Ectodermal cell (in vitro differentiated cells): ENCODE measurements around the gene ARPC1B. TPM values are rescaled to one million over a fixed set of nuclear protein-coding genes. Genes with fewer than 3 reads are reported as not detected.
"Not testable (repeated sequence)": the region's sequence is repeated elsewhere in the genome, so short reads cannot be mapped to it uniquely, and the experiment has no call there.

Experiments used
- H3K27ac ChIP-seq: 2 replicates; pipeline ENCODE4 v1.7.0; 2013; ENCODE audit warnings: mild to moderate bottlenecking, low read depth, low read length; ENCODE audit not compliant: insufficient read depth, poor library complexity, severe bottlenecking
- H3K27me3 ChIP-seq: 2 replicates; pipeline ENCODE4 v1.7.0; 2013; ENCODE audit warnings: mild to moderate bottlenecking, low read length; ENCODE audit not compliant: insufficient read depth, control insufficient read depth, poor library complexity, severe bottlenecking
- H3K36me3 ChIP-seq: one replicate; pipeline ENCODE4 v1.7.0; 2013; ENCODE audit warnings: low read length; ENCODE audit not compliant: control insufficient read depth, insufficient read depth
- H3K4me1 ChIP-seq: one replicate; pipeline ENCODE4 v1.7.0; 2013; ENCODE audit warnings: low read length; ENCODE audit not compliant: control insufficient read depth, insufficient read depth
- H3K4me3 ChIP-seq: 2 replicates; pipeline ENCODE4 v1.7.0; 2013; ENCODE audit warnings: low read depth, low read length, control low read depth; ENCODE audit not compliant: insufficient read depth
- H3K9me3 ChIP-seq: 2 replicates; pipeline ENCODE4 v1.7.0; 2013; ENCODE audit warnings: mild to moderate bottlenecking, low read length, moderate library complexity; ENCODE audit not compliant: control insufficient read depth
- WGBS, 2 experiments: methylation state at CpG; one replicate each; pipeline ENCODE4 v1.1.7; 2013; ENCODE audit warnings: missing lambda C conversion rate in 2 of 2; 5-methylcytosine and 5-hydroxymethylcytosine counted together
- polyA plus RNA-seq, 4 experiments: library from polyadenylated mRNA; stranded (reverse); fragments of 50-300 nt; gene quantifications; one replicate each; pipeline ENCODE4 v1.2.3, GENCODE V29; 2013

Gene ARPC1B
- 67.8 TPM for polyA plus RNA-seq (2013, experiment 1 of 4)
- polyA plus RNA-seq (2013, experiment 2 of 4), result 63.1 TPM
- polyA plus RNA-seq (2013, experiment 3 of 4), result 44.8 TPM
- polyA plus RNA-seq (2013, experiment 4 of 4), result 43.7 TPM

DNA sequence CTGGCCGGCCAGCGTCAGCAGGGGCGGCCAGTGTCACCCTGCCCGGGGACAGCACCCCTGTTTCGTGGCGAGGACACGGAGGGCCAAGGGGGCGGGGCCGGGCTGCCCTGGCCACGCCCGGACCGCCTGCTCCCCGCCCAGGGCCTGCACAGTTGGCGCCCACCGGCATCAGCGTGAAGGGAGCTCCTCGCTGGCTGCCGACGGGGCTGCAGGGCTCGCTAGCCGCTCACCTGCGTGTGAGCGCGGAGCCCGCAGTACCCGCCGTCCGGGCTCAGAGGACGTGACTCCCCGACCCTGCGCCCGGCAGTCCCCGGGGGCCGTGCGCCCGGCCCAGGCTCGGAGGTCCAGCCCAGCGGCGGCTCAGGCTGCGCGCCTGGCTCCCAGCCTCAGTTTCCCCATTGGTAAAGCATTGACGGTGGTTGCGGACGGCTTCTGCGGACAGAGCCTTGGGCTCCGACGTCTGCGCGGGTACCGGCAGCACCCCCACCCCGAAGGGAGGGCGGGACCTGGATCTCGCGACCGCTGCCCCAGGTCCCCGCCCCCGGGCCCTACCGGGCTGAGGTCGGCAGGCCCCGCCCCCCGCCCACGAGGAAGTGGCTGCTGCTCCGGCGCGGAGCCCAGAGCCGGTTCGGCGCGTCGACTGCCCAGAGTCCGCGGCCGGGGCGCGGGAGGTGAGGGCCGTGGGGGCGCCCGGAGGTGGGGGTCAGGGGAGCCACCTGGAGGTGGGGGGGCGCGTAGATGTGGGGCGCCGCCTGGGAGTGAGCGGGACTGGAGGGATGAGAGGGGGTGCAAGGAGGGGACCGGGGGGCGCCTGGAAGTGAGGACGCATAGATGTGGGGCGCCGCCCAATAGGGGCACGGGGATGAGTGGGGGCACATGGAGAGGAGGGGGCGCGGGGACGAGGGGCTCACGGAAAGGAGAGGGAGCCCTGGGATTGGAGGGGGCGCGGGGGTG lies at the start of gene ARPC1B:
ARPC1B (plus strand) TSS at position 620 of the 954 bp plus-strand sequence. CDS start 10,985 bp downstream, outside the sequence.
- peak within 1 kb of the TSS; percentile 71 for H3K4me3 ChIP-seq
- H3K4me1 ChIP-seq, result no peaks in the 10 kb centered on the region
- no peaks in the 10 kb centered on the region for H3K9me3 ChIP-seq
- H3K27ac ChIP-seq, result no peak within 1 kb of the TSS
- H3K27me3 ChIP-seq, result no peaks in the 10 kb centered on the region
- WGBS, 2 experiments, result 1% methylated on average over 95 of the region's 95 CpGs
- no peaks in the 10 kb centered on the region for H3K36me3 ChIP-seq

DNA sequence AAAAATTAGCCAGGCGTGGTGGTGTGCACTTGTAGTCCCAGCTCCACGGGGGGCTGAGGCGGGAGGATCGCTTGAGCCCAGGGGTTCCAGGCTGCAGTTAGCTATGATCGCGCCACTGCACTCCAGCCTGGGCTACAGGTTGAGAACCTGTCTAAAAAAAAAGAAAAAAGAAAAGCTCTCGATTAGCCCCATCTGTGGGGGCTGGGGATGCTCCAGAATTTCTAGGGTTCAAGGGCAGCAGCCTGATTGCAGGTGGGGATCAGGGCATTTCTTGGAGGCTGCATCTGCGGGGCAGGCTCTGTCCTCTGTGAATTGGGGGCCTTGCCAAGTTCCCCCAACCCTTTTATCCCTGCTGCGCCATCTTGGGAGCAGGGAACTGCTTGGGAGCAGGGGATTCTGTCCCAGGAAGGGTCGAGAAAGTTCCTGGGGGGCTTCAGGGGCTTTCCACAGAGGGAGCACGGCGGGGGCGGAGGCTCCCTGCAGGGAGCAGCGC lies 49.5 kb upstream of the ARPC1B start:
- Histone ChIP-seq H3K36me3 (no peaks in the 10 kb centered on the region), H3K9me3 (no peaks in the 10 kb centered on the region), H3K4me3 (peak overlapping the region; percentile 93), H3K4me1 (no peaks in the 10 kb centered on the region), H3K27ac (no peak overlapping the region), H3K27me3 (no peaks in the 10 kb centered on the region)
- 36 to 38% methylated on average over 14 of the region's 14 CpGs for WGBS, 2 experiments

DNA sequence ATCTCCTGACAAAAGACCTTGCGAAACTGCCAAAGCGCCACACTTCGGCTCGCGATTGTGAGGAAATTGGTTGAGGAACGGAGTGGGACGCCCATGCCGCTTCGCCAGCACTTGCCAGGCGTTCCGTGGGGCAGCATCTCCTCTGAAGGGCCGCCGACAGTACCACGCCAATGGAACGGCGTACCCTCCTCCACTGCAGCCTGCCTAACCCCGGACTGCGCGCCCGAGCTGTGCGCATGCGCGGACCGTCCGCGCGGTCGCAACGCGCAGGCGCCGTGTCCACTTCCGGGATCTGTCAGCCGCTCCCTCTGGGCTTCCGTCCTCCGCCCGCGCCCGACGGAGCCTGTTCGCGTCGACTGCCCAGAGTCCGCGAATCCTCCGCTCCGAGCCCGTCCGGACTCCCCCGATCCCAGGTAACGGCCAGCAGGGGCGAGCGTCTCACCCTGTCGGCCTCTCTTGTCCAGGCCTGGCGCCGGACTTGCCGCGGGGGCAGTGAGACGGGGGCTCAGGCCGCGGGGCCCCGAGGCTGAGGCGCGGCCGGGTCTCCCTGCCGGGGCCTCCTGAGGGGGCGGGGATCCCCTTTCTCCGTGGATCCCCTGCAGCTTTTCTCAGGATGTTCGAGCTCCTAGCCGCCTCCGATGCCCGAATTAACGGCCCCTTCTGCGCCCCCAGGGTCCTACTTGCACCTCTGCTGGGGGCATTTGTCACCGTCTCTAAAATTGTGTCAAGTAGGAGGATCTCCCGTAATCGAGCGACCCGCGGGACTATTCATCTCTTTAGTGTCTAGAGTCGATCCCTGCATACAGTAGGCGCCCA lies 48.7 kb upstream of the ARPC1B start, which contains the start of gene ARPC1A:
ARPC1A (plus strand) TSS at position 307 of the 816 bp plus-strand sequence. CDS start 7,456 bp downstream, outside the sequence.
- WGBS, 2 experiments, result 0% methylated on average over 82 of the region's 82 CpGs

DNA sequence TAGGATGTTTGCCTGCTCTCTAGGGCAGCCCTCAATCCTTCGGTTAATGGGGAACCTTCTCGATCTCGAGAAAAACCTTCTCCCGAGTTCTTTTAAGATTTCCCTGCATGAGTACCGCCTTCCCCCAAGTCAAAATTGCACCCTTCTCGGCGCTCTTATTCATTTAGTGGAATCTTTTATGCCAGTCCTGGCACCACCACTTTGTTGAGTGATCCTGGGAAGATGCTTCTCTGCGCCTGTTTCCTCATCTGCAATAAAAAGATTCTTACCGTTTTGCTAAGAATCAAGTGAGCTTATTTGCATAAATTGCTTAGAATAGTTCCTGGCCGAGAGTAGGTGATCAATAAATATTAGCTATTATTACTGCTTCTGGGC lies 48.1 kb upstream of the ARPC1B start:
- H3K4me3 ChIP-seq, result peak overlapping the region; percentile 93
- no peaks in the 10 kb centered on the region for H3K27me3 ChIP-seq
- H3K9me3 ChIP-seq, result no peaks in the 10 kb centered on the region
- 15% methylated on average over 10 of the region's 10 CpGs for WGBS, 2 experiments
- no peaks in the 10 kb centered on the region for H3K4me1 ChIP-seq
- peak overlapping the region; percentile 30 for H3K27ac ChIP-seq
- H3K36me3 ChIP-seq, result no peaks in the 10 kb centered on the region

More for the DNA sequence above, 48.7 kb upstream of the ARPC1B start, which contains the start of gene ARPC1A:
- H3K9me3 ChIP-seq, result no peaks in the 10 kb centered on the region
- H3K27ac ChIP-seq, result peak within 1 kb of the TSS; percentile 30
- no peaks in the 10 kb centered on the region for H3K27me3 ChIP-seq
- no peaks in the 10 kb centered on the region for H3K36me3 ChIP-seq
- no peaks in the 10 kb centered on the region for H3K4me1 ChIP-seq
- peak within 1 kb of the TSS; percentile 93 for H3K4me3 ChIP-seq

DNA sequence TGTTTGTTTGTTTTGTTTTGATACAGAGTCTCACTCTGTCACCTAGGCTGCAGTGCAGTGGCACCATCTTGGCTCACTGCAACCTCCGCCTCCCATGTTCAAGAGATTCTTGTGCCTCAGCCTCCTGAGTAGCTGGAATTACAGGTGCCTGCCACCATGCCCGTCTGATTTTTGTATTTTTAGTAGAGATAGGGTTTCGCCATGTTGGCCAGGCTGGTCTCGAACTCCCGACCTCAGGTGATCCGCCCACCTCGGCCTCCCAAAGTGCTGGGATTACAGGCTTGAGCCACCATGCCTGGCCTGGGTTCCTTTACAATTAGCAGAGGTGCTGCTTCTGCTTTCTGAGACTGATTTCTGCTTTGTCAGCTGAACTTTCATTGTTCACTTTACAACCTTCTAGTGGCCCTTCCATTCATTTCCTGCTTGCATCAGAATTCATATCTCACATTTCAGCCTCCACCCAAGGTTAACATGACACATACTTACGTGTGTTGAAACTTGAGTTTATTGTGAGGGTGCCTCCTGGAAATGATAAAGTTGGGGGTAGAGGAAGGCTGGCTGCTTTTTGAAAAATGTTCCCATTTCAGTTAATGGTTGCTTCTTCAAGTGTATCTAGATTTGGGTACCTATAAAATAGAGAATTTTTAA lies 44.1 kb upstream of the ARPC1B start:
- 87 to 88% methylated on average over 8 of the region's 8 CpGs for WGBS, 2 experiments
- not testable (repeated sequence) for H3K9me3 ChIP-seq, H3K27ac ChIP-seq, H3K27me3 ChIP-seq, H3K36me3 ChIP-seq, H3K4me3 ChIP-seq, H3K4me1 ChIP-seq

DNA sequence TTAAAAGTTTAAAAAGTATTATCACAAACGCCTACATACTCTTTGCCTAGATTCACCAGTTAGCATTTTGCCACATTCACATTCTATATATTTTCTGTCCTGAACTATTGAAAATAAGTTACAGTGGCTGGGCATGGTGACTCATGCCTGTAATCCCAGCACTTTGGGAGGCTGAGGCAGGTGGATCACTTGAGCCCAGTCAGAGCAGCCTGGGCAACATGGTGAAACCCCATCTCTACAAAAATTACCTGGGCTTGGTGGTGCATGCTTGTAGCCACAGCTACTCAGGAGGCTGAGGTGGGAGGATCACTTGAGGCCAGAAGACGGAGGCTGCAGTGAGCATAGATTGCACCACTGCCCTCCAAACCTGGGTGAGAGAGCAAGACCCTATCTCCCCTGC lies 43.5 kb upstream of the ARPC1B start:
- no peaks in the 10 kb centered on the region for H3K4me1 ChIP-seq
- H3K9me3 ChIP-seq, result no peaks in the 10 kb centered on the region
- WGBS, 2 experiments, result 76 to 97% methylated on average over 2 of the region's 2 CpGs
- H3K4me3 ChIP-seq, result no peak overlapping the region
- peaks cover 2% of the 10 kb centered on the region for H3K36me3 ChIP-seq
- H3K27ac ChIP-seq, result no peak overlapping the region
- H3K27me3 ChIP-seq, result no peaks in the 10 kb centered on the region

DNA sequence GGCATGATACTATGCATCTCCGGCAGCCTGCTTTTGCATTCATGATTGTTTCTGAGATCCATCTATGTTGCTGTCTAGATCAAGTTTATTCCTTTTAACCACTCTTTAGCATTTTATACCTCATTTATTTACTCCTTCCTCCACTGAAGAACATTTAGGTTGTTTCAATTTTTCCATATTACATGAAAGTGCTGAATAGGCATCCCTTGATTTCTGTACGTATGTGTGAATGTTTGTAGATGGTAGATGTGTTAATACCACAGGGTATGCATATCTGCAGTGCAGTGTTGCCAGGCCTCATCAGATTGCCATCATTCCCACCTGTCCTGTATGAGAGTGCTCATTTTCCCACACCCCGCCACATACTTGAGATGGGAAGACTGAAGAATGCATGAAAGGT lies 34.9 kb upstream of the ARPC1B start:
- 96 to 98% methylated on average over 3 of the region's 3 CpGs for WGBS, 2 experiments

DNA sequence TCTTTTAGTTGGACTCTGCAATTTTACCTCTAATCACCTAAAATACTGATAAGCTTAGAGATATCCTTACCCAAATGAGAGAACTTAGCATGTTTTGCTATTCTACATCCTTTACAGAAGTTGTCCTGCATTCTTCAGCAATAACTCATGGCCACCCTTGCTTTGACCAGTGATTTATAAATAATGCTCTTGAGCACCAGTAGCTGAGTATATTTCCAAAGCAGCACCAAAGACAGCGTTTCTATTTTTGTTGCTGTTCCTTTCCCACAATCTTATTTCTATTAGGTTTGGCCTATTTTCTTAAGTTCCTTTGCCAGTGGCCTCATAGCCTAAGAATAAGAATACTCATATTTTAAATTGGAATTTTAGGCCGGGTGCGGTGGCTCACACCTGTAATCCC lies 33.9 kb upstream of the ARPC1B start:
- H3K27ac ChIP-seq, result no peak overlapping the region
- no peaks in the 10 kb centered on the region for H3K4me1 ChIP-seq
- no peak overlapping the region for H3K4me3 ChIP-seq
- WGBS, 2 experiments, result 89 to 95% methylated on average over 3 of the region's 3 CpGs
- H3K9me3 ChIP-seq, result no peaks in the 10 kb centered on the region
- peaks cover 30% of the 10 kb centered on the region for H3K36me3 ChIP-seq
- H3K27me3 ChIP-seq, result no peaks in the 10 kb centered on the region

More for the DNA sequence above, 34.9 kb upstream of the ARPC1B start:
- Histone ChIP-seq H3K36me3 (peaks cover 30% of the 10 kb centered on the region), H3K4me1 (no peaks in the 10 kb centered on the region), H3K27me3 (no peaks in the 10 kb centered on the region), H3K27ac (no peak overlapping the region), H3K4me3 (no peak overlapping the region), H3K9me3 (no peaks in the 10 kb centered on the region)

DNA sequence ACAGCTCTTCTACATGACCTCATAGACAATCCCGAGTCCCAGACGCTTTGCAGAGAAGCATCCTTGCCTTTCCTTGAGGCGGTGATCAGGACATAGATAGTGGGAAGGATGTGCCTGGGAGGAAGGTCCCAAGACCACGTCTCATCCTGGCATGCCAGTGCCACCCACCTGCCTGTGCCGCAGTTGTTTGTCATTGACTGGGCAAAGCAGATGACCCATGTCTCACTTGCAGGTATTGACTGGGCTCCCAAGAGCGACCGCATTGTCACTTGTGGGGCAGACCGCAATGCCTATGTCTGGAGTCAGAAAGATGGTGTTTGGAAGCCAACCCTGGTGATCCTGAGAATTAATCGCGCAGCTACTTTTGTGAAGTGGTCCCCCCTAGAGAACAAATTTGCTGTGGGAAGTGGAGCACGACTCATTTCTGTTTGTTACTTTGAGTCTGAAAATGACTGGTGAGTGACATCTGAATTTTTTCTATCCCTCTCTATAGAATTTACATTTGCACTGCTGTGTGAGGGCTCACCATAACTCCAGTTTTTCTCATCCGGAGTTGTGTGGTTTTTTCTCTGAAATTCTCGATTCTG lies 30.4 kb upstream of the ARPC1B start:
- no peaks in the 10 kb centered on the region for H3K9me3 ChIP-seq
- H3K4me3 ChIP-seq, result no peak overlapping the region
- peaks cover 28% of the 10 kb centered on the region for H3K36me3 ChIP-seq
- H3K27ac ChIP-seq, result no peak overlapping the region
- WGBS, 2 experiments, result 96 to 97% methylated on average over 13 of the region's 13 CpGs
- no peaks in the 10 kb centered on the region for H3K27me3 ChIP-seq
- H3K4me1 ChIP-seq, result no peaks in the 10 kb centered on the region
